ENCODE results near the gene PHKG2. TPM values are rescaled to one million over a fixed set of nuclear protein-coding genes. Genes with fewer than 3 reads are reported as not detected.

PHKG2 gene
- total RNA-seq, 1 donor from 2014 or later: 8.6 TPM

DNA sequence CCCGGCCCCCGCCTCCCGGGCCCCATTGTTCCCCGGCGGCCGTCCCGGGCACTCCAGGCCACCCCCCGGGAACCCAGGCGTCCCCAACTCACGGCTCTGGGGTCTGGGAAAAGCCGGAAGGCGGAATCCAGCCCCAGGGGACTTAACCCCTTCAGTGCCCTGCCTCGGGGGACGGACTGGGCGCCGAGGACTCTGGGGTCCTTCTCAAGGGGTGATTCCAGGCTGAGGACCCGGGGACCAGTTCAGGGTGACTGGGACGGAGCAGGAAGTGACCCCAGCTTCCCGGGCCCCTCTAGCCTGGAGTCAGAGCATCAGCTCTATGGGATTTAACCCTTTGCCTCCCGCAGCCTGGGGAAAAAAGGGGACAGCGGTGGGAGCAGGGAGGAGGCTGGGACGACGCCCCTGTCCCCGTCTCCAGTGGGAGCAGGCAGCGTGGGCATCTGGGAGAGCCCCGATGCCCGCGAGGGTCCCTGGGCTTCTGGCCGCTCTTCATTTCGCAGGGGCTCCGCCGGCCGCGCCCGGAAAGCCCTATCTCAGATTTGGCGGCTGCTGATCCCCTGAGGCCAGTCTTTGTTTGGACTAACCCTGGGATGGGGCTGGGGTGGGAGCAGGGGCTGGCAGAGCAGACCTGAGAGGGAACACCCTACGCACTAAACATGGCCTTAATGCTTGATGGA lies 38.8 kb downstream of the PHKG2 start, which contains the start of gene ZNF629:
TSS of gene ZNF629 (minus strand) at position 270 of the 677 bp plus-strand sequence. CDS start 2,723 bp downstream, outside the sequence.
- FAIRE-seq (no peak), DNase-seq (ENCODE audit: low spot score in 2 of 2) (peak; percentile 95)

DNA sequence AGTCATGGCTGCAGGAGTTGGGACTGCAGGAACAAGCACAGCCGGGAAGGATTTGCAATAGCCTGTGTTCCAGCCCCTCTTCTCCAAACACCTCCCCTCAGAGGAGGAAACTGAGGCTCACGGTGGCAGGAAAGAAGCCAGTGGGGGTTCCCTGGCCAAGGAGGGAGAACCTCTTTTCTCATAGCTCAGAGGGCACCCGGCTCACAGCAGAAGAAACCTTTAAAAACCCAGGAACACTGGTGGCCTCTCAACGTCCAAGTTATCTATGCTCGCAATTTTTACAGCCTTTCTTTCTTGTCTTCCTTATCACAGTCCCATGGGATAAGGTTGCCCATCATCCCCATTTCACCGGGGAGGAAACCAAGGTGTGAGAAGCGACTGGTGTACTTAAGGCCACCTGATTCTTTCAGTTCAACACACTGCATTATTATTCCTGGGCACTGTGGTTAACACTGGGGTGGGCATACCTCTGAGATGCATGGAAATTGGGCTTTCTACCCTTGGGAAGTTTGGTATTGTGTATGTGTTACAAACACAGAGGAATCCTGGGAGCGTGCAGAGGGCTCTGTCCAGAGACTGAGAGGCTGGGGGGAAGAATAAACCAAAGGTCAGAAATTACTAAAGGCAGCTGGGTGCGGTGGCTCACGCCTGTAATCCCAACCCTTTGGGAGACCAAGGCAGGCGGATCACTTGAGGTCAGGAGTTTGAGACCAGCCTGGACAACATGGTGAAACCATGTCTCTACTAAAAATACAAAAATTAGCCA lies 39.6 kb downstream of the PHKG2 start:
- DNase-seq (ENCODE audit: low spot score in 2 of 2) (no peak), FAIRE-seq (no peak)

DNA sequence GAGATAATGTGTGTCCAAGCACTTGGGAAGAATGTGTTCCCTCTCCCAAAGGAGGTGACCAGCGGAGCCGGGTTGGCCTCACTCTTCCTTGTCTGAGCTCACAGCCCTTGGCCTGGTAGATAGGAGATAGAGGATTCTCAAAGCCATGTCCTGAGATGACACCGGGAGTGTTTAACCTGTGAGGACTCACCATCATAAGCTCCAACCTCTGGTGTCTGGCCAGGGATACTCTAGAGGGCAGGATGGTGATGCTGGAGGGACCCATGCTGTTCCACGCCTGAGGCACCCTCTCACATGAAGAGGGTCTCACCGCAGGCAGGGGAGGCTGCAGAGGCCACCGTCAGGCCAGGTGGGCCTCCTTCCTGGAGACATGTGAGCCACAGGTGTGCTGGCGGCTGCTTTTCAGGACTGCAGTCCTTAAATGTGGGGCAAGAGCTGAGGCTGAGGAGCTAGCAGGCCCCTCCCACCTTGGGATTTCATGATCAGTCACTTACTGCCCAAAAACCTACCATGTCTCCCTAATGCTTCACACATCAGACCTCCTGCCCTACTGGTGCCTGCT lies 45.4 kb downstream of the PHKG2 start:
- no peak for DNase-seq (ENCODE audit: low spot score in 2 of 2)
- no peak for FAIRE-seq

DNA sequence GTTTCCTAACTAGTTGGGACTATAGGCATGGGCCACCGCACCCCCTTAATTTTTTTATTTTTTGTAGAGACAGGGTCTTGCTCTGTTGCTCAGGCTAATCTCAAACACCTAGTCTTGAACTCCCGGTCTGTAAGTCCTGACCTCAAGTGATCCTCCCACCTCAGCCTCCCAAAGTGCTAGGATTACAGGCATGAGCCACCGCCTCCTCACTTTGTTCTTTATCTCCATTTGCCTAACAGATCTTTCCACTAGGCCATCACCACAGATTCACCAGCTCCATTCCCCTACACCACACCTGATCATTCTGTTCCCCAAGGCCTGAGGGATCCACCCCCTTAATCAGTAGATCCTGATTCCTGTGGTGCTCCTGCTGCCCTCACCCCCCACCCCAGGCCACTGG lies 46.4 kb downstream of the PHKG2 start:
- FAIRE-seq (no peak), DNase-seq (ENCODE audit: low spot score in 2 of 2) (no peak)

DNA sequence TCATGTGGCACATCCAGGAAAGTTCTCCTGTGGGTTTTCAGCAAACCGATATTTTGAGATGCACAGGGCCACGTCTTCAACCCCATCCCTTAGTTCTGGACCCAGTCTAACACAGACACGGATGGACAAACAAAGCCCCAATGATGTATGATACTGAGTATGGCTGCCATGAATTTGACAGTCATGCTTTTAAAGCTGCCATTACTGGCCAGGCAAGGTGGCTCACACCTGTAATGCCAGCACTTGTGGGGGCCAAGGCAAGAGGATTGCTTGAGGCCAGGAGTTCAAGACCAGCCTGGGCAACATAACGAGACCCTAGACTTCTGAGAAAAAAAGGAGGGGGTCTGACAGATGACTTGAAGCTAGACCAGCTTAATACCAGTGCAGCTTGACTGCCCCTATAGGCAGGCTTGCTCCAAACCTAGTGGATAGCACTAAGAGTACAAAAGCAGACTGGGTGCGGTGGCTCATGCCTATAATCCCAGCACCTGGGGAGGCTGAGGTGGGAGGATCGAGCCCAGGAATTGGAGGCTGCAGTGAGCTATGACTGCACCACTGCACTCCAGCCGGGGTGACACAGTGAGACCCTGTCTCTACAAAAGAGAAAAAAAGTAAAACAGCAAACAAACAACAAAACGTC lies 49.6 kb downstream of the PHKG2 start:
- FAIRE-seq (no peak), DNase-seq (ENCODE audit: low spot score in 2 of 2) (no peak)

Small RNA genes within 50 kb of the gene (small RNA-seq; reads per million reads assigned to genes)
- not detected for gene RNU6-1043P
- 0.46 reads per million, percentile 34 among the genes with 10 or more reads in this experiment for gene SNORA30

Other genes starting within 250 kb of the PHKG2 start
- gene ZNF768, start 221.9 kb upstream of the PHKG2 start, total RNA-seq: 25.7 TPM
- 15.1 TPM for gene ZNF747, start 213.6 kb upstream of the PHKG2 start, total RNA-seq
- gene ZNF764, start 190.1 kb upstream of the PHKG2 start, total RNA-seq: 6.1 TPM
- 7.3 TPM for gene ZNF688, start 176.7 kb upstream of the PHKG2 start, total RNA-seq
- 18.3 TPM for gene ZNF785, start 162.7 kb upstream of the PHKG2 start, total RNA-seq
- 9.0 TPM for gene ZNF689, start 138.0 kb upstream of the PHKG2 start, total RNA-seq
- gene PRR14, start 97.5 kb upstream of the PHKG2 start, total RNA-seq: 7.3 TPM
- gene FBRS, start 90.0 kb upstream of the PHKG2 start, total RNA-seq: 8.2 TPM
- 14.3 TPM for gene SRCAP, start 49.3 kb upstream of the PHKG2 start, total RNA-seq
- gene CFAP119, start 13.6 kb downstream of the PHKG2 start, total RNA-seq: 3.3 TPM
- gene RNF40, start 13.9 kb downstream of the PHKG2 start, total RNA-seq: 90.1 TPM
- 11.4 TPM for gene ZNF629, start 38.8 kb downstream of the PHKG2 start, total RNA-seq
- gene BCL7C, start 145.7 kb downstream of the PHKG2 start, total RNA-seq: 41.6 TPM
- gene CTF1, start 148.2 kb downstream of the PHKG2 start, total RNA-seq: 0.41 TPM
- 66.4 TPM for gene FBXL19, start 175.1 kb downstream of the PHKG2 start, total RNA-seq
- 4.1 TPM for gene ORAI3, start 200.6 kb downstream of the PHKG2 start, total RNA-seq
- 1.6 TPM for gene SETD1A, start 209.3 kb downstream of the PHKG2 start, total RNA-seq
- gene HSD3B7, start 236.8 kb downstream of the PHKG2 start, total RNA-seq: 2.0 TPM

Data from frontal cortex (tissue), 4 donors.